Measurements from ENCODE around the gene MIPOL1. TPM values are rescaled to one million over a fixed set of nuclear protein-coding genes. Genes with fewer than 3 reads are reported as not detected.

Gene MIPOL1
- total RNA-seq, 2 donors from 2014 or later = 8.6 to 27.0 TPM

GRCh38 chr14:37328673-37329072 lies 130.9 kb downstream of the MIPOL1 start:
- Histone ChIP-seq H3K27ac (no peak overlapping the region), H3K27me3 (no peaks in the 10 kb centered on the region), H3K4me3 (no peak overlapping the region), H3K36me3 (replicated peaks in 1 of 2; ENCODE audit: insufficient read depth in 1 of 2, low read depth in 2 of 2) (no peaks in the 10 kb centered on the region), H3K9me3 (no peaks in the 10 kb centered on the region), H3K4me1 (peaks cover 15% of the 10 kb centered on the region)
- WGBS, 2 donors = 89 to 95% methylated on average over 1 of the region's 1 CpG
- ATAC-seq = no peak
- TF ChIP-seq POLR2A (IDR thresholded peaks at IDR 0.05) = no peak
- TF ChIP-seq CTCF (IDR thresholded peaks at IDR 0.05) = no peak
- DNase-seq = no peak
- intact Hi-C loops (cut with DNase I) = no loop called here

DNA sequence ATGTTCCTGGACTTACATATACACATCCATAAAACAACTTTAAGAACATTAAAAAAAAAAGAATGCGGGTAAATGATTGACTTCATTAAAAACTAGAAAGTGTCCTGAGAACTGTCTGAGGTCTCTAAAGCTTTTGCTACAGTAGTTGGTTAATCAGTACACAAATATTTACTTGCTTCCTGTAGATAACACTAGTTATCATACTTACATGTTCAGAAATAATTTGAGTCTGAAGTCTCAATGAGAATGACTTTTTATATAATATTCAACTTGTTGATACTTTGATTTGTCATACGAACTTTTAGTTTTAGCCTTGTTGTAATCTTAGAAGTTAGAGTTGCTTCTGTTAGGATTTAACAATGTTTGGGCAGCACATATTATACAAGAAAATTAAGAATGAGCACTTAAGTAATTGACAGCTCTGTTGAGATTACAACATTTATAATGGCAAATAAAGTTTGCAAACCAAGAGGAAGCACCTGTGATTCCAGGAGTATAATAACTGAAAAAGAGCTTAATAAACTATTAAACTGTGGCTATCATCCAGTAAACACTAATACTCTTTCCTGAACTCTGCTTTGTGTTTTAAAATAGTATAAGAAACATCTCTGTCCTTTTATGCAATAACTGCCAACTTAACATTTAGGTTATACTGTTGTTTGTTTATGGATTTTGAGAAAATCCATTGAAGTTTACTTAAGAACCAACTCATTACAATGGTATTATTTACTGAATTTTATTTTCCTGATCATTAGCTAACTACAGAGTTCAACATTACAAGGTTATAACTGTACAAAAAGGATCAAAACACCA lies 131.7 kb downstream of the MIPOL1 start:
- ATAC-seq (peak; percentile 40), DNase-seq (no peak)
- Histone ChIP-seq H3K27ac (no peak overlapping the region), H3K27me3 (no peaks in the 10 kb centered on the region), H3K36me3 (replicated peaks in 1 of 2; ENCODE audit: insufficient read depth in 1 of 2, low read depth in 2 of 2) (no peaks in the 10 kb centered on the region), H3K9me3 (no peaks in the 10 kb centered on the region), H3K4me1 (peaks cover 15% of the 10 kb centered on the region), H3K4me3 (no peak overlapping the region)
- TF ChIP-seq CTCF (IDR thresholded peaks at IDR 0.05) (no peak), POLR2A (IDR thresholded peaks at IDR 0.05) (no peak)
- intact Hi-C loops (cut with DNase I) = no loop called here
- WGBS, 2 donors = 11 to 13% methylated on average over 2 of the region's 2 CpGs

DNA sequence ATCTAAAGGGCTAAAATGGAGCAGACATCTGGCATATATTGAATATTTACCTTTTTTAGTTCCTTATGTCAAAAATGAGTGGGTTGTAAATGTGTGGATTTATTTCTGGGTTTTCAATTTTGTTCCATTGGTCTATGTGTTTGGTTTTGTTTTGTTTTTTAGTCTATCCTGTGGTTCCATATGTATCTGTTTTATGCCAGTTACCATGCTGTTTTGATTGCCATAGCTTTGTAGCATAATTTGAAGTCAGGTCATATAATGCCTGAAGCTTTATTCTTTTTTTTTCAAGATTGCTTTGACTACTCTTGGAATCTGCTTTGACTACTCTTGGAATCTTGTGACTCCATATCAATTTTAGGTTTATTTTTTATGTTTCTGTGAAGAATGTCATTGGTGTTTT lies 133.2 kb downstream of the MIPOL1 start:
- ATAC-seq = no peak
- intact Hi-C loops (cut with DNase I) = no loop called here

DNA sequence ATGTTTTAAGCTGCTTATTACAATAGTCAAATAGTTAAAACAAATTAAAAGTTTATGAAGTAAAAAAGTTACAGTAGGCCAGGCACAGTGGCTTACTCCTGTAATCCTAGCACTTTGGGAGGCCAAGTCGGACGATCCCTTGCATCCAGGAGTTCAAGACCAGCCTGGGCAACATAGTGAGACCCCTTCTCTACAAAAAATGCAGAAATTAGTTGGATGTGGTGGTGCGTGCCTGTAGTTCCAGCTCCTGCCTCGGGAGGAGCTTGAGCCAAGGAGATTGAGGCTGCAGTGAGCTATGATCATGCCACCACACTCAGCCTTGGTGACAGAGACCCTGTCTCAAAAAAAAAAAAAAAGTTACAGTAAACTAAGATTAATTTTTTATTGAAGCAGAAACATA lies 142.6 kb downstream of the MIPOL1 start:
- 81 to 84% methylated on average over 4 of the region's 4 CpGs for WGBS, 2 donors
- intact Hi-C loops (cut with DNase I) = no loop called here
- H3K36me3 ChIP-seq (replicated peaks in 1 of 2; ENCODE audit: insufficient read depth in 1 of 2, low read depth in 2 of 2) = no peaks in the 10 kb centered on the region
- no peaks in the 10 kb centered on the region for H3K27me3 ChIP-seq
- no peaks in the 10 kb centered on the region for H3K4me1 ChIP-seq
- no peak for ATAC-seq
- H3K9me3 ChIP-seq = no peaks in the 10 kb centered on the region
- no peak for DNase-seq
- TF ChIP-seq CTCF (IDR thresholded peaks at IDR 0.05) (no peak), POLR2A (IDR thresholded peaks at IDR 0.05) (no peak)
- H3K4me3 ChIP-seq = no peak overlapping the region
- no peak overlapping the region for H3K27ac ChIP-seq

More for the DNA sequence above, 133.2 kb downstream of the MIPOL1 start:
- H3K4me3 ChIP-seq = no peak overlapping the region
- H3K27ac ChIP-seq = no peak overlapping the region
- no peaks in the 10 kb centered on the region for H3K27me3 ChIP-seq
- no peak for DNase-seq
- H3K4me1 ChIP-seq = peaks cover 15% of the 10 kb centered on the region
- no peaks in the 10 kb centered on the region for H3K9me3 ChIP-seq
- no peak for TF ChIP-seq POLR2A (IDR thresholded peaks at IDR 0.05)
- TF ChIP-seq CTCF (IDR thresholded peaks at IDR 0.05) = no peak
- H3K36me3 ChIP-seq (replicated peaks in 1 of 2; ENCODE audit: insufficient read depth in 1 of 2, low read depth in 2 of 2) = no peaks in the 10 kb centered on the region
